GM10266 (cell line): ENCODE results near the gene OPN1SW.

ENCODE experiments used
- DNase-seq: peaks from one replicate; pipeline ENCODE4 v3.0.0; 2012; ENCODE audit errors: extremely low spot score
- TF ChIP-seq, protein P1 (sequence below): IDR thresholded peaks from 2 replicates; pipeline ENCODE4 v1.5.1; 2012; ENCODE audit warnings: mild to moderate bottlenecking, low read depth; ENCODE audit not compliant: control insufficient read depth, insufficient read depth; ENCODE audit errors: missing control alignments

OPN1SW gene

DNA sequence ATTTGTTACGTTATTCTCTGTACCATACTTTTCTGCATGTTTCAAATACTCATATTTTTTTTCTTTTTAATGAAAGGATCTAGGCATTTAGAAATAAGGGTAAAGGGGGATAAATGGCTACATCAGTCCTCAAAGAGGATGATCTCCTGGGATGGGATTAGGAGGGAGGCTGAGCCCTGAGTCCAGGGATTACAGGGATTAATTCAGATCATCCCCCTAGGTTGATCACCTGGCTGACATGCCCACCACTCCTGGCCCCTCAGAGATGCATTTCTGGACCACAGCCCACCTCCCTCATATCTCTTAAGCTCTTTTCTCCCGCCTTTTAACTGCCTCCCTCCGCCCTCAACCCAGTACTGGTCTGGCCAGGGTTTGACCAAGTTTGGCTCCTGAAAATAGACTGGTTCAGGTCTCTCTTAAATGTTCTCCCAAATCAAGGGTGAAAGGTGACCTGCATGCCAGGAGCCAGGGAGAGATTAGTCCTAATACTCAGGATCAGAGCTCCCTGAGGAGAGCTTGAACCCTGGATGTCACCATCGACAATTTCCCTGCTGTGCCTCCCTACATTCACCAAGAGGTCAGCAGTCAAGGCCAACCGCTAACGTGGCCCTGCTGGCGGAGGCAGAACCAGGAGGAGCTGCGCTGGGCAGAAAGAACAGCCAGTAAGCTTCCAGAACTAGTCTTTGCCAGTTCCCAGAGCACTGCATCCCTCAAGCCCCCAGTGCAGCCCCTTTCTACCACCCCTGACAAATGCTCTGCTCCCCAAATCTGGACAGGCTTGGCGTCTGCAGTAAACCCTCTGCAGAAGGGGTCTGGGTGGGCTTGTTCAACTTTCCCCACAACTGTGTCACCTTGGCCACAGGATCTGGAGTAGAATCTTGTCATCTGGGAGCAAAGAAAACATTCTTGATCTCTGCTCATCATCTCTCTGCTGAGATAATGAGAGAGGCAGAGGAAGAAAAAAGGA, 13.1 kb upstream of the OPN1SW start:
- no peak for DNase-seq
- TF ChIP-seq, protein P1, sequence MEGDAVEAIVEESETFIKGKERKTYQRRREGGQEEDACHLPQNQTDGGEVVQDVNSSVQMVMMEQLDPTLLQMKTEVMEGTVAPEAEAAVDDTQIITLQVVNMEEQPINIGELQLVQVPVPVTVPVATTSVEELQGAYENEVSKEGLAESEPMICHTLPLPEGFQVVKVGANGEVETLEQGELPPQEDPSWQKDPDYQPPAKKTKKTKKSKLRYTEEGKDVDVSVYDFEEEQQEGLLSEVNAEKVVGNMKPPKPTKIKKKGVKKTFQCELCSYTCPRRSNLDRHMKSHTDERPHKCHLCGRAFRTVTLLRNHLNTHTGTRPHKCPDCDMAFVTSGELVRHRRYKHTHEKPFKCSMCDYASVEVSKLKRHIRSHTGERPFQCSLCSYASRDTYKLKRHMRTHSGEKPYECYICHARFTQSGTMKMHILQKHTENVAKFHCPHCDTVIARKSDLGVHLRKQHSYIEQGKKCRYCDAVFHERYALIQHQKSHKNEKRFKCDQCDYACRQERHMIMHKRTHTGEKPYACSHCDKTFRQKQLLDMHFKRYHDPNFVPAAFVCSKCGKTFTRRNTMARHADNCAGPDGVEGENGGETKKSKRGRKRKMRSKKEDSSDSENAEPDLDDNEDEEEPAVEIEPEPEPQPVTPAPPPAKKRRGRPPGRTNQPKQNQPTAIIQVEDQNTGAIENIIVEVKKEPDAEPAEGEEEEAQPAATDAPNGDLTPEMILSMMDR = no peak

DNA sequence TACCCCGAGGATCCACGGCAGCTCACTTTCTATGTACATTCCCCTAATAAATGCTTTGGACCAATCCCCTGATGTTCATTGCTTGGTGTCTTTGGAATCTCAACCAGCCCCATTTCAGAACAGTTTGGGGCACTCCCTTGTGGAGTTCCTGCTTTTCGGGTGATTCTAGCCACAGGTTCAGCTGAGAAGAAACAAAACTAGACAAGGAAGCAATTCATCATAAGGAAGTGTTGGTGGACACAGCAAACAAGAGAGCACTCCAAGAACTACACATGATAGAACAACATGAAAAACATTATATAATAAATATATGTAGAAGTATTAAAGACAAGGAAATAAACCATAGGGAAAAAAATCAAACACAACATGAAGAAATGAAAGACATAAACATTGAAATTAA, 10.1 kb upstream of the OPN1SW start:
- DNase-seq = no peak
- TF ChIP-seq, protein P1 = no peak

DNA sequence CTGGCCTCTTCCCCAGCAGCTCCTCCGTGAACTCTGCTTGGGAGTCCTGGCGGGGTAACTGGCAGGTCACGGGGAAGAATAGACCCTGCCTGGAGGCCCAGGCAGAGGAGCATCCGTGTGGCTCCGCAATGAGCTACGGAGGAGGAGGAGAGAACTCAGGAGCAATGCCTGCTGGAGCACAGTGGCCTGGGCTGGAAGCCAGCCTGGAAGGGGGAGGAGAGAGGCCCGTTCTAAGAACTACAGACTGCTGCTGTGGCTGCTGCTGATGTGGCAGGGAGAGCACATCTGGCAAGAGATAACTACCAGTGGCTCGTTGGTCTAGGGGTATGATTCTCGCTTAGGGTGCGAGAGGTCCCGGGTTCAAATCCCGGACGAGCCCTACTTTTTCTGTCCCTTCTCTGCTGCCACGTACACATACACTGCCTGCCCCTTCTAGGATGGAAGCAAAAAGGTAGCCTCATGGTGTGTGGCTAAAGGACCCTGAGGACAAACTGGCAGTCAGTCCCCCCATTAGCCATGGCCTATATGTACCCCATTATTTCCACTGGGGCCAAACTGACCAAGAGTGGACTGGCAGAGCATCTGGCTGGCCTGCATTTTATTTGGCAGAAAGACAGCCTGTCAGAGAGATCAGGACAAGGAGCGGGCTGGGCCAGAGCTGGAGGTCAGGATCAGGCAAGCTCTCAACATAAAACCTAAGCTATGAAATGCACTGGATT, 7.7 kb upstream of the OPN1SW start:
- DNase-seq = no peak

DNA sequence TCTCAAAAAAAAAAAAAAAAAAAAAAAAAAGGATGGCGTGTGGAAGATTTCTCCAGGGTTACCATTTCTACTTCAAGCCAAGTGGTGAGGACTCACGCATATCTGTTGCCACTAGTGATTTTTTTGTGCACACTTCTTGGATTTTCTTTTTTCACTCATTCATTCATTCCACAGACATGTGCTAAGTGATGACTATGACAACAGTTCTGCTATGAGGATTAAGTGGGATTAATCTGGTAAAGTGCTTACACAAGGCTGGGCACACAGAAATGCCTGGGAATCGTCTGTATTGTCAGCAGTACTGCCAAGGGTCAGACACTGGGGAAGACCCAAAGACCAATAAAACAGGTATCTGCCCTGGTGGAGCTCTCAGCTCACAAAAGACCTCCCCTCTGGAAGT, 6.3 kb upstream of the OPN1SW start:
- no peak for DNase-seq
- TF ChIP-seq, protein P1 = no peak

More for the DNA sequence above, 7.7 kb upstream of the OPN1SW start:
- TF ChIP-seq, protein P1 = no peak

- TF ChIP-seq, protein P1 = no peak
- DNase-seq = no peak
Measured at GRCh38 chr7:128781126-128781525, 5.5 kb upstream of the OPN1SW start.

DNA sequence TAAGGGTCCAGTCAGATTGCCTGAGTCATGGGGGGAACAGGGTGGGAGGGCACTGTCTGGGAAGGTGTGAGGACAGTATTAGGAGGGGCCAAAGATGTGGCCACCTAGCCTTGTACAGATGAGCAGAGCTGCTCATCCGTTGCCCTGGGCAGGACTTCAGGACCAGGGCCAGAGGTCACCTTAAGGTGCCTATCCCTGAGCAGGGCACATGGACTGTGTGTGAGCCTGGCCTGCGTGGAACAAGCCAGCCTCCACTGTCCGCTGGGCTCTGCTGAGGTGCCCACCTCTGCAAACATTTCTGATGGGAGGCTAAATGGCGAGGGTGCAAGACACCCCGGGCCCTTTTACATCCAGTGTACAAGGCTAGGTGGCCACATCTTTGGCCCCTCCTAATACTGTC, 3.4 kb upstream of the OPN1SW start:
- TF ChIP-seq, protein P1 = no peak
- DNase-seq = no peak
